GM23338 (cell line): Measurements from ENCODE around the gene MRPL23. TPM values are rescaled to one million over a fixed set of nuclear protein-coding genes. Genes with fewer than 3 reads are reported as not detected.

Experiments used
- ATAC-seq: fragments of 200-7000 bp; cut with Tn5 transposase; 3 replicates; pipeline ENCODE4 v1.9.1; 2020
- DNase-seq: peaks from one replicate; pipeline ENCODE4 v3.0.0-alpha.2; 2015; ENCODE audit warnings: low spot score
- H2AFZ ChIP-seq: fragments of 200-600 bp; sonication (generic); 2 replicates; pipeline ENCODE4 v1.8.0; 2016; ENCODE audit warnings: antibody characterized with exemption, mild to moderate bottlenecking, moderate library complexity
- H3F3A ChIP-seq: fragments of 200-600 bp; sonication (generic); replicated peaks from 2 replicates; pipeline ENCODE4 v1.8.0; 2017; ENCODE audit warnings: antibody characterized with exemption, mixed run types, low read depth
- H3K27ac ChIP-seq: fragments of 200-600 bp; sonication (generic); 2 replicates; pipeline ENCODE4 v1.6.1; 2016; ENCODE audit warnings: low read depth
- H3K27me3 ChIP-seq: fragments of 200-600 bp; sonication (generic); 2 replicates; pipeline ENCODE4 v1.8.0; 2016; ENCODE audit warnings: mild to moderate bottlenecking, mixed run types, moderate library complexity; ENCODE audit not compliant: insufficient read depth
- H3K36me3 ChIP-seq: fragments of 200-600 bp; sonication (generic); 2 replicates; pipeline ENCODE4 v1.8.0; 2016; ENCODE audit warnings: mild to moderate bottlenecking; ENCODE audit not compliant: insufficient read depth
- H3K4me1 ChIP-seq: fragments of 200-600 bp; sonication (generic); 2 replicates; pipeline ENCODE4 v1.8.0; 2016; ENCODE audit warnings: mild to moderate bottlenecking, moderate library complexity; ENCODE audit not compliant: insufficient read depth
- H3K4me2 ChIP-seq: fragments of 200-600 bp; sonication (generic); 2 replicates; pipeline ENCODE4 v1.7.1; 2017; ENCODE audit warnings: mixed run types
- H3K4me3 ChIP-seq: fragments of 200-600 bp; sonication (generic); 2 replicates; pipeline ENCODE4 v1.6.1; 2016; ENCODE audit warnings: mixed run types
- H3K79me2 ChIP-seq: fragments of 200-600 bp; sonication (generic); replicated peaks from 2 replicates; pipeline ENCODE4 v1.8.0; 2017; ENCODE audit warnings: mild to moderate bottlenecking; ENCODE audit not compliant: insufficient read depth
- H3K9me2 ChIP-seq: fragments of 200-600 bp; sonication (generic); 2 replicates; pipeline ENCODE4 v1.8.0; 2017; ENCODE audit not compliant: insufficient read depth
- H4K20me1 ChIP-seq: fragments of 200-600 bp; sonication (generic); replicated peaks from 2 replicates; pipeline ENCODE4 v1.8.0; 2017; ENCODE audit warnings: mild to moderate bottlenecking; ENCODE audit not compliant: insufficient read depth
- H3K27ac Mint-ChIP-seq: 2 replicates; pipeline ENCODE4 v1.8.0; 2020; ENCODE audit warnings: inconsistent platforms, mild to moderate bottlenecking, moderate library complexity, mixed read lengths
- H3K27me3 Mint-ChIP-seq: 3 replicates; pipeline ENCODE4 v1.8.0; 2022; ENCODE audit warnings: low read depth, mild to moderate bottlenecking, moderate library complexity, mixed read lengths, inconsistent platforms; ENCODE audit not compliant: insufficient read depth, poor library complexity
- H3K36me3 Mint-ChIP-seq: 3 replicates; pipeline ENCODE4 v1.8.0; 2021; ENCODE audit warnings: low read depth, mild to moderate bottlenecking, inconsistent platforms, moderate library complexity, mixed read lengths
- H3K4me1 Mint-ChIP-seq: 3 replicates; pipeline ENCODE4 v1.8.0; 2020; ENCODE audit warnings: mild to moderate bottlenecking, inconsistent platforms, mixed read lengths
- H3K4me3 Mint-ChIP-seq: 3 replicates; pipeline ENCODE4 v1.8.0; 2021; ENCODE audit warnings: moderate library complexity, mild to moderate bottlenecking, inconsistent platforms, mixed read lengths
- H3K9me3 Mint-ChIP-seq: 3 replicates; pipeline ENCODE4 v1.8.0; 2020; ENCODE audit warnings: moderate library complexity, mild to moderate bottlenecking, inconsistent platforms, mixed read lengths
- CREB1 ChIP-seq: fragments of 250-450 bp; sonication (Bioruptor Pico); IDR thresholded peaks from 2 replicates; pipeline ENCODE4 v1.5.0; 2020; ENCODE audit warnings: low read depth, mild to moderate bottlenecking, moderate library complexity
- EZH2 ChIP-seq: fragments of 200-600 bp; sonication (generic); IDR thresholded peaks from one replicate; pipeline ENCODE4 v1.8.0; 2017; ENCODE audit warnings: antibody characterized with exemption, mild to moderate bottlenecking, low read depth; ENCODE audit not compliant: unreplicated experiment
- EZH2phosphoT487 ChIP-seq: fragments of 200-600 bp; sonication (generic); IDR thresholded peaks from one replicate; pipeline ENCODE4 v1.8.1; 2018; ENCODE audit warnings: antibody characterized with exemption; ENCODE audit not compliant: unreplicated experiment
- JUNB ChIP-seq: IDR thresholded peaks from one replicate; pipeline ENCODE4 v1.6.1; 2016; ENCODE audit warnings: antibody characterized with exemption; ENCODE audit not compliant: unreplicated experiment
- NANOG ChIP-seq: IDR thresholded peaks from 2 replicates; pipeline ENCODE4 v1.6.1; 2016; ENCODE audit warnings: antibody characterized with exemption, borderline replicate concordance
- POLR2AphosphoS5 ChIP-seq: IDR thresholded peaks from 2 replicates; pipeline ENCODE4 v1.6.1; 2016; ENCODE audit warnings: antibody characterized with exemption, low read depth
- REST ChIP-seq: IDR thresholded peaks from one replicate; pipeline ENCODE4 v1.6.1; 2018; ENCODE audit warnings: antibody characterized with exemption; ENCODE audit not compliant: unreplicated experiment
- STAT1 ChIP-seq: IDR thresholded peaks from one replicate; pipeline ENCODE4 v1.6.1; 2016; ENCODE audit warnings: antibody characterized with exemption; ENCODE audit not compliant: unreplicated experiment
- ZNF331 ChIP-seq: fragments of 250-450 bp; sonication (Bioruptor Pico); IDR thresholded peaks from 2 replicates; pipeline ENCODE4 v1.5.0; 2020; ENCODE audit warnings: low read depth, mild to moderate bottlenecking, moderate library complexity
- polyA plus RNA-seq: library from polyadenylated mRNA; unstranded; fragments of >200 nt; fragmentation: Nextera tagmentation; extraction: Ambion mirVana; gene quantifications from 2 replicates; pipeline ENCODE4 v1.2.1, GENCODE V29; 2016
- total RNA-seq: library from RNA; depleted of rRNA; stranded (reverse); fragments of >200 nt; shearing (Covaris generic); gene quantifications from 2 replicates; pipeline ENCODE4 v1.2.3, GENCODE V29; 2014
- TF ChIP-seq, protein P1 (sequence below): IDR thresholded peaks from 2 replicates; pipeline ENCODE4 v1.6.1; 2016; ENCODE audit warnings: antibody characterized with exemption

The MRPL23 gene
- total and polyA plus RNA-seq, 2 experiments from 2014 or later: 84.7 to 91.5 TPM

DNA sequence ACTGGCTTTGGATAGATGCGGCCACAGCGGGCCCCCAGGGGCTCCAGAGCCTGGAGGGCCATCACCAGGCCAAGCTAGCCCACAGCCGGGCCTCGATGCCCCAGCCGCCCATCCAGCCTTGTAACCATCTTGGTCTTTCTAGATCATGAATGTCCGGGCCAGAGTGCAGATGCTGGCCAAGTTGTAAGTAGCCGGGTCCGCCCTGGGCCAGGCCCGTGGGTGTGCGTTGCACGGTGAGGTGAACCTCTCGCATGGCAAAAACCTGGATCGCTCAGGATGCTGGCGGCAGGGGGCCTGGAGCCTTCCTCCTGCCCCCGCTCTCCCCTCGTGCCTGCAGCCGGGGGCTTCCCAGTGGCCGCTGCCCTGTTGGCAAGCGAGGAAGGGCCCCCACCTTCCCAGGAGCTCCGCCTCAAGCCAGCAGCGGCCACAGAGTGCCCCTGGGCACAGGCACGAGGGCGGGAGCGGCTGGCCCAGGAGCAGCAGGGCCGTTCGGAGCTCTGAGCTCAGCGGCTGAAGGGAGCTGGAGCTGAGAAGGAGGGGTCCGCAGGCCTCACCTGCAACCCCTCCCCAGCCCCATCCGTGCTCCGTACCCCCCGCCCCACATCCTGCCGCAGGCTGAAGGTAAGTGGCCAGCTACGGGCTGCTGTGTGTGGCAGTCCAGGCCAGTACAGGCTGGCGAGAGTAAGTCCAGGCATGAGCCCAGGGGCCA, 10.9 kb upstream of the MRPL23 start:
- no peak; the same call in 2 of the 3 replicates for ATAC-seq
- Histone ChIP-seq H3K4me3 (no peak overlapping the region), H3K27ac (no peak overlapping the region), H3K36me3 (no peaks in the 10 kb centered on the region), H4K20me1 (no peaks in the 10 kb centered on the region), H3K4me2 (no peak overlapping the region), H2AFZ (0 out of 2 replicates have a peak overlapping the region, but pooled peaks have one; percentile 28), H3K4me1 (no peaks in the 10 kb centered on the region), H3K27me3 (no peaks in the 10 kb centered on the region), H3K9me2 (no peaks in the 10 kb centered on the region), H3F3A (no peaks in the 10 kb centered on the region), H3K79me2 (no peaks in the 10 kb centered on the region)
- Mint-ChIP-seq H3K4me1 (peaks cover 7% of the 10 kb centered on the region; the same call in 2 of the 3 replicates), H3K9me3 (no peaks in the 10 kb centered on the region), H3K27ac (no peak overlapping the region), H3K4me3 (no peak overlapping the region), H3K36me3 (no peaks in the 10 kb centered on the region), H3K27me3 (peaks cover 20% of the 10 kb centered on the region)
- DNase-seq: no peak
- no peak for TF ChIP-seq EZH2phosphoT487

DNA sequence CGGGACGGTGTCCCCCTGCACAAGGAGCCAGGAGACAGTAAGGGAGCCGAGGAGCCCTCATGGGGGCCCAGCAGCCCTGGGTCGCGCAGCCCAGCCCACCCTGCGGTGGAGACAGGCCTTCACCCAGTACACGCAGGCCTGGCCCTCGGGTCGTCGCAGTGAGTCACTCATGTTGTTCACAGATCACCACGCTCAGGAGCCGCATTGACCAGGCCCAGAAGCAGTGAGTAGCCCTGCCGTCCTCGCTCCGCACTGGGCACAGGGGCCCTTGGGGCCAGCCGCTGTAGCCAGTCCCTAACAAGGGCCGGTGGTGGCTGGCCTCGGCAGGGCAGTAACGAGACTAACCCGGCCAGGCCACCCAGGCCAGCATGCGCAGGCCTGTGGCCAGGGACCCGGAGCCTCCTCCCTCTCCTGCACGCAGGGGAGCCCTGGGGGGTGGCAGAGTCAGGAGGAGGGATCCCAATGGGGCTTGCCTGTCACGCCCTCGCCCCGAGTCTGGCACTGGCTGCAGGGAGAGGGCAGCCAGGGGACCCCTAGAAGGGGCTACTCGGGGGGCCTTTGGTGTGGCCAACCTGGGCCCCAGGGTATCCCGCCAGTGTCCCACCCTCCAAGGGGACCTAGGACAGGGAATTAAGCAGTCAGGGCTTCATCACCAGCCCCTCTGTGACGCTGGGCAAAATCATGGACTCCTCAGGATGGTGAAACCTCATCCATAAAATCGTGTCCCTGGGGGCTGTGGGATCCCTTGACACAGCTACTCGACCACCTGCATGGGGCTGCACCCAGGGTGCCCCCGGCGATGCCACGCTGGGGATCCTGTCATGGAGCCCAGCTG, 10.1 kb upstream of the MRPL23 start:
- H3K27ac ChIP-seq: no peak overlapping the region
- no peaks in the 10 kb centered on the region for H3K4me1 ChIP-seq
- TF ChIP-seq, protein P1, sequence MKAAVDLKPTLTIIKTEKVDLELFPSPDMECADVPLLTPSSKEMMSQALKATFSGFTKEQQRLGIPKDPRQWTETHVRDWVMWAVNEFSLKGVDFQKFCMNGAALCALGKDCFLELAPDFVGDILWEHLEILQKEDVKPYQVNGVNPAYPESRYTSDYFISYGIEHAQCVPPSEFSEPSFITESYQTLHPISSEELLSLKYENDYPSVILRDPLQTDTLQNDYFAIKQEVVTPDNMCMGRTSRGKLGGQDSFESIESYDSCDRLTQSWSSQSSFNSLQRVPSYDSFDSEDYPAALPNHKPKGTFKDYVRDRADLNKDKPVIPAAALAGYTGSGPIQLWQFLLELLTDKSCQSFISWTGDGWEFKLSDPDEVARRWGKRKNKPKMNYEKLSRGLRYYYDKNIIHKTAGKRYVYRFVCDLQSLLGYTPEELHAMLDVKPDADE: no peak
- TF ChIP-seq REST: no peak
- no peak for TF ChIP-seq NANOG
- no peak for TF ChIP-seq JUNB
- no peak for TF ChIP-seq EZH2
- no peak for TF ChIP-seq CREB1 (CRISPR knock-in tag)
- TF ChIP-seq ZNF331 (CRISPR knock-in tag): no peak
- TF ChIP-seq POLR2AphosphoS5: no peak
- no peak for TF ChIP-seq STAT1
- Mint-ChIP-seq H3K27ac (no peak overlapping the region), H3K27me3 (peaks cover 14% of the 10 kb centered on the region), H3K4me3 (no peak overlapping the region), H3K36me3 (no peaks in the 10 kb centered on the region), H3K9me3 (no peaks in the 10 kb centered on the region), H3K4me1 (peaks cover 3% of the 10 kb centered on the region; the same call in 2 of the 3 replicates)
- no peaks in the 10 kb centered on the region for H3F3A ChIP-seq
- no peaks in the 10 kb centered on the region for H4K20me1 ChIP-seq
- no peak overlapping the region for H3K4me3 ChIP-seq
- H3K79me2 ChIP-seq: no peaks in the 10 kb centered on the region
- H3K9me2 ChIP-seq: no peaks in the 10 kb centered on the region
- H3K4me2 ChIP-seq: no peak overlapping the region
- no peak for DNase-seq
- no peaks in the 10 kb centered on the region for H3K27me3 ChIP-seq
- no peaks in the 10 kb centered on the region for H3K36me3 ChIP-seq
- H2AFZ ChIP-seq: no peak overlapping the region
- peak; percentile 11; the same call in 2 of the 3 replicates for ATAC-seq
